NCI-H82 (cell line): ENCODE measurements around the gene KBTBD3.
"Not testable (repeated sequence)": the region's sequence is repeated elsewhere in the genome, so short reads cannot be mapped to it uniquely, and the experiment has no call there.

Experiments
- DNase-seq: peaks from one replicate; lab custom pipeline; 2025; lab: John Stamatoyannopoulos, UW

The KBTBD3 gene

DNA sequence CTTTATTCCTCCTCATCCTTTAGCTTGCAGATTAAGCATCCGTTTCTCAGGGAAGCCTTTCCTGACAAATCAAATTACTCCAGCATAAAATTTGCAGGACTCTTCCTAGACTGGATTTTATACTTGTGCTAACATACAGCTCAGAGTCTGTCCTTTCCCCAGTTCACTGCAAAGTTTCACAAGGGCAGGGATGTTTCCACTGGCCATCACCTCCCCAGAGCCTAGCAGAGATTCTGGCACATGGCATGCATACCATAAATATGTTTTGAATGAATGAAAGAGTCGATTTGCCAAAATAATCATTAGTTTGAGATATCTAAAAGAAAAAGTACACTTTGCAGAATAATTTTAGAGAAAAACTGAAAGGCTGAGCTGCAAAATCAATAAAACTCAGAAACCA is 65.7 kb downstream of the KBTBD3 start:
- DNase-seq: no peak

DNA sequence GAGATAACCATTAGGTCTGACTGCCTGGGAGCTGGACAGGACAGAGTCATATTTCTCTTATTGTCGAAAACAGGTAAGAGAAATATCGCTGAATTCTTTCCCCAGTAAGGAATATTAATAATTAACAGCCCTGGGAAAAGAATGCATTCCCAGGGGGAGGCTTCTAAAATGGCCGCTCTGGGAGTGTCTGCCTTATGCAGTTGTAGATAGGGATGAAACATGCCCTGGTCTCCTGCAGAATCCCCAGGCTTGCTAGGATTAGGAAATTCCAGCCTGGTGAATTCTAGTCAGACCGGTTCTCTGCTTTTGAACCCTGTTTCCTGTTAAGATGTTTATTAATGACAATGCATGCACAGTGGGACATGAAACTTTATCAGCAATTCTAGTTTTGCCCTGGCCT is 74.1 kb downstream of the KBTBD3 start:
- DNase-seq: not testable (repeated sequence)

GRCh38 chr11:106001304-106002012 is 75.7 kb downstream of the KBTBD3 start:
- DNase-seq: no peak
